Fibroblast of pulmonary artery (primary cell): ENCODE results near the gene CALHM5.
"Not testable (repeated sequence)": the region's sequence is repeated elsewhere in the genome, so short reads cannot be mapped to it uniquely, and the experiment has no call there.

Experiments used
- DNase-seq: peaks from one replicate; pipeline ENCODE4 v3.0.0-alpha.2; 2010; ENCODE audit warnings: low read depth
- H3K4me3 ChIP-seq: replicated peaks from 2 replicates; pipeline ENCODE4 v1.5.1; 2011; ENCODE audit warnings: low read depth, mild to moderate bottlenecking, control low read depth, low read length, moderate library complexity
- CTCF ChIP-seq: IDR thresholded peaks from 2 replicates; pipeline ENCODE4 v1.5.1; 2011; ENCODE audit warnings: mild to moderate bottlenecking, control low read depth, low read length, inconsistent platforms; ENCODE audit errors: missing control alignments

Gene CALHM5

DNA sequence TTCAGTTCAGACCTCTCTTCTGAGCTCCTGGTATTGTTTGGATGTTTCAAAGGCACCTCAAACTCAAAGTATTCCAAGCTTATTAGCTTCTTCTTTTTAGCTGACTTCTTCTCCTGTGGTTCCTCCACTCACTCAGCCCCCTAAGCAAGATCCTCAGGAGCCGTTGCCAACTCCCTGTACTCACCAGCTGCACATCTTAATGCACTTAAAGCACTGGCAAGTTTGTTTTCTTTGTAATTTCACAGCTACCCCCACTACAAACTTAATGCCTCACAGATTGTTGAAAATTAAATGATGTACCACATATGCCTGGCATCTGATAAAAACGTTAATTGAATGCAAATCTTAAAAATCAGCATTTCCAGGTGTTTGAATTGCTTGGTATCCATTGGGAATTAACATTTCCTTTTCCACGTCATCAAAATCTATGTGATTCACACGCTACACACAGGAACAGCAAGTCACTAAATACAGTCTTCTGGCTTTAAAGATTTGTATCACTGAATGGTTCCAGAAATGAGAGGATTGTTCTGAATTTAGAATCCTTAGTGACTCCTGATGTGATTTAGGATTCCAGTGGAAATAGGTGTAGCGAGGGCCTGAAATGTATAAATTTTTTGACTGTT is 25.8 kb upstream of the CALHM5 start:
- TF ChIP-seq CTCF, result no peak
- no peak overlapping the region for H3K4me3 ChIP-seq
- no peak for DNase-seq

GRCh38 chr6:116491610-116492330 is 19.7 kb upstream of the CALHM5 start:
- H3K4me3 ChIP-seq, result no peak overlapping the region
- no peak for TF ChIP-seq CTCF
- no peak for DNase-seq

GRCh38 chr6:116492331-116493067 is 18.9 kb upstream of the CALHM5 start:
- DNase-seq, result peak; percentile 92
- TF ChIP-seq CTCF, result no peak

GRCh38 chr6:116495161-116495560 is 16.3 kb upstream of the CALHM5 start:
- DNase-seq, H3K4me3 ChIP-seq: not testable (repeated sequence)

More at GRCh38 chr6:116492331-116493067, 18.9 kb upstream of the CALHM5 start:
- H3K4me3 ChIP-seq, result no peak overlapping the region

GRCh38 chr6:116497113-116497676 is 14.2 kb upstream of the CALHM5 start:
- TF ChIP-seq CTCF, result no peak
- no peak overlapping the region for H3K4me3 ChIP-seq
- no peak for DNase-seq

DNA sequence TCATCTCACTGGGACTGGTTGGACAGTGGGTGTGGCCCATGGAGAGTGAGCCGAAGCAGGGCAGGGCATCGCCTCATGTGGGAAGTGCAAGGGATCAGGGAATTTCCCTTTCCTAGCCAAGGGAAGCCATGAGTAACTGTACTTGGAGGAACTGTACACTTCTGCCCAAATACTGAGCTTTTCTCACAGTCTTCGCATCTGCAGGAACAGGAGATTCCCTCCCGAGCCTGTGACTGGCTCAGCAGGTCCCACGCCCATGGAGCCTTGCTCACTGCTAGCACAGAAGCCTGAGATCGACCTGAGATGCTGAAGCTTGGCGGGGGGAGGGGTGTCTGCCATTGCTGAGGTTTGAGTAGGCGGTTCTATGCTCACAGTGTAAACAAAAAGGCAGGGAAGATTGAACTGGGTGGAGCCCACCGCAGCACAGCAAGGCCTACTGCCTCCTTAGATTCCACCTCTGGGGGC is 10.4 kb upstream of the CALHM5 start:
- no peak for DNase-seq
- no peak for TF ChIP-seq CTCF
- no peak overlapping the region for H3K4me3 ChIP-seq

DNA sequence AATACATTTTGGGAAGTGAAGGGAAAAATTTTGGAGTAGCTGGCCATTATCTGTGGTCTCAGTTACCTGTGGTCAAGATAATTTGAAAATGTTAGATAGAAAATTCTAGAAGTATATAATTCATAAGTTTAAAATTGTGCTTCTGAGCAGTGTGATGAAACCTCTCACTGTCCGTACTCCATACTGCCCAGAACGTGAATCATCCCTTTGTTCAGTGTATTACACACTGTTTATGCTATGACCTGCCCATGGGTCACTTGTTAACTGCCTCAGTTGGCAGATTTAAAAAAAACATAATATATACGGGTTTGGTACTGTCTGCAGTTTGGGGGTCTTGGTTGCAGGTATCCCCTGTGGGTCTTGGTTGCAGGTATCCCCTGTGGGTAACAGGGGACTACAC is 4.1 kb upstream of the CALHM5 start:
- DNase-seq, result no peak
- H3K4me3 ChIP-seq, result no peak overlapping the region
- TF ChIP-seq CTCF, result no peak
